WTC11 (cell line): ENCODE data around the gene CHD6. TPM values are rescaled to one million over a fixed set of nuclear protein-coding genes. Genes with fewer than 3 reads are reported as not detected.

Source experiments
- ATAC-seq: fragments of 200-7000 bp; cut with Tn5 transposase; 2 replicates; pipeline ENCODE4 v1.10.0; 2021; ENCODE audit warnings: mild to moderate bottlenecking, moderate library complexity
- CTCF ChIA-PET: fragments of 300-600 bp; sonication (Branson Sonifier 250); formaldehyde crosslinking; loops from one replicate; lab custom pipeline; 2021; ENCODE audit warnings: antibody characterized with exemption; lab: Charles Lee
- POLR2A ChIA-PET: fragments of 350-600 bp; sonication (Branson Sonifier 250); formaldehyde crosslinking; loops from one replicate; lab custom pipeline; 2021; ENCODE audit warnings: antibody characterized with exemption; lab: Charles Lee
- DNase-seq: peaks from one replicate; pipeline ENCODE4 v3.0.0; 2021; ENCODE audit warnings: low spot score
- H3K27ac Mint-ChIP-seq: 2 replicates; pipeline ENCODE4 v1.8.0; 2021; ENCODE audit warnings: mixed read lengths
- H3K27me3 Mint-ChIP-seq: 2 replicates; pipeline ENCODE4 v1.8.0; 2021; ENCODE audit warnings: low read depth, mild to moderate bottlenecking, moderate library complexity, mixed read lengths
- H3K36me3 Mint-ChIP-seq: 2 replicates; pipeline ENCODE4 v1.8.0; 2021; ENCODE audit warnings: mixed read lengths
- H3K4me1 Mint-ChIP-seq: 2 replicates; pipeline ENCODE4 v1.8.0; 2022; ENCODE audit warnings: mixed read lengths
- H3K4me3 Mint-ChIP-seq: 2 replicates; pipeline ENCODE4 v1.8.0; 2021; ENCODE audit warnings: mild to moderate bottlenecking, moderate library complexity, mixed read lengths
- H3K9me3 Mint-ChIP-seq: 2 replicates; pipeline ENCODE4 v1.8.0; 2021; ENCODE audit warnings: mixed read lengths
- ETV6 ChIP-seq: sonication (generic); formaldehyde crosslinking; IDR thresholded peaks from 2 replicates; pipeline ENCODE4 v1.8.1; 2022; ENCODE audit warnings: mild to moderate bottlenecking, missing genetic modification reagents
- FOXJ3 ChIP-seq: sonication (generic); formaldehyde crosslinking; IDR thresholded peaks from 2 replicates; pipeline ENCODE4 v1.9.0; 2021; ENCODE audit warnings: missing genetic modification reagents, mild to moderate bottlenecking, borderline replicate concordance
- FOXK1 ChIP-seq: sonication (generic); formaldehyde crosslinking; IDR thresholded peaks from 2 replicates; pipeline ENCODE4 v1.8.0; 2022; ENCODE audit warnings: mild to moderate bottlenecking, moderate library complexity, missing genetic modification reagents
- GTF2I ChIP-seq: fragments of 250-450 bp; sonication (Bioruptor Pico); conservative IDR thresholded peaks from 2 replicates; pipeline ENCODE4 v1.4.0; 2021; ENCODE audit warnings: mild to moderate bottlenecking
- IRF2 ChIP-seq: sonication (generic); formaldehyde crosslinking; IDR thresholded peaks from 2 replicates; pipeline ENCODE4 v1.8.0; 2022; ENCODE audit warnings: low read depth, missing genetic modification reagents, borderline replicate concordance
- JUN ChIP-seq: sonication (generic); formaldehyde crosslinking; IDR thresholded peaks from 2 replicates; pipeline ENCODE4 v1.8.0; 2023; ENCODE audit warnings: mild to moderate bottlenecking, missing genetic modification reagents
- KAT7 ChIP-seq: sonication (generic); formaldehyde crosslinking; IDR thresholded peaks from 2 replicates; pipeline ENCODE4 v1.8.1; 2023; ENCODE audit warnings: missing genetic modification reagents, mild to moderate bottlenecking, borderline replicate concordance
- MXD4 ChIP-seq: fragments of 250-450 bp; sonication (Bioruptor Pico); IDR thresholded peaks from 2 replicates; pipeline ENCODE4 v1.8.0; 2021; ENCODE audit warnings: mild to moderate bottlenecking, moderate library complexity, borderline replicate concordance
- NR2C2 ChIP-seq: sonication (generic); formaldehyde crosslinking; IDR thresholded peaks from 2 replicates; pipeline ENCODE4 v1.8.0; 2022; ENCODE audit warnings: mild to moderate bottlenecking, missing genetic modification reagents
- SMAD4 ChIP-seq: sonication (generic); formaldehyde crosslinking; IDR thresholded peaks from 2 replicates; pipeline ENCODE4 v1.8.0; 2022; ENCODE audit warnings: mild to moderate bottlenecking, missing genetic modification reagents
- TEAD4 ChIP-seq: sonication (generic); formaldehyde crosslinking; IDR thresholded peaks from 2 replicates; pipeline ENCODE4 v1.8.0; 2022; ENCODE audit warnings: mild to moderate bottlenecking, missing genetic modification reagents
- TP53 ChIP-seq: sonication (generic); formaldehyde crosslinking; IDR thresholded peaks from 2 replicates; pipeline ENCODE4 v1.8.1; 2023; ENCODE audit warnings: mild to moderate bottlenecking, missing genetic modification reagents
- ZNF219 ChIP-seq: sonication (generic); formaldehyde crosslinking; IDR thresholded peaks from 2 replicates; pipeline ENCODE4 v1.8.0; 2023; ENCODE audit warnings: missing genetic modification reagents, mild to moderate bottlenecking, borderline replicate concordance
- total RNA-seq: library from RNA; stranded (reverse); gene quantifications from 3 replicates; pipeline ENCODE4 v1.2.3, GENCODE V29; 2021
- TF ChIP-seq, protein P1 (sequence below): sonication (generic); formaldehyde crosslinking; IDR thresholded peaks from 2 replicates; pipeline ENCODE4 v1.8.1; 2023; ENCODE audit warnings: mild to moderate bottlenecking, moderate library complexity, missing genetic modification reagents
- TF ChIP-seq, protein P2 (sequence below): sonication (generic); formaldehyde crosslinking; IDR thresholded peaks from 2 replicates; pipeline ENCODE4 v1.8.1; 2023; ENCODE audit warnings: mild to moderate bottlenecking, missing genetic modification reagents
- TF ChIP-seq, protein P3 (sequence below): sonication (generic); formaldehyde crosslinking; IDR thresholded peaks from 2 replicates; pipeline ENCODE4 v1.8.0; 2023; ENCODE audit warnings: mild to moderate bottlenecking, missing genetic modification reagents
- TF ChIP-seq, protein P4 (sequence below): sonication (generic); formaldehyde crosslinking; IDR thresholded peaks from 2 replicates; pipeline ENCODE4 v1.8.0; 2022; ENCODE audit warnings: mild to moderate bottlenecking, missing genetic modification reagents
- TF ChIP-seq, protein P5 (sequence below): sonication (generic); formaldehyde crosslinking; IDR thresholded peaks from 2 replicates; pipeline ENCODE4 v1.8.0; 2023; ENCODE audit warnings: missing genetic modification reagents
- TF ChIP-seq, protein P6 (sequence below): fragments of 250-450 bp; sonication (Bioruptor Pico); IDR thresholded peaks from 2 replicates; pipeline ENCODE4 v1.9.0; 2021; ENCODE audit warnings: mild to moderate bottlenecking, borderline replicate concordance
- TF ChIP-seq, protein P7 (sequence below): fragments of 250-450 bp; sonication (Bioruptor Pico); IDR thresholded peaks from 2 replicates; pipeline ENCODE4 v2.1.2; 2022; ENCODE audit warnings: mild to moderate bottlenecking, moderate library complexity

Gene CHD6
- total RNA-seq, 1 experiment from 2014 or later, result 52.1 TPM

DNA sequence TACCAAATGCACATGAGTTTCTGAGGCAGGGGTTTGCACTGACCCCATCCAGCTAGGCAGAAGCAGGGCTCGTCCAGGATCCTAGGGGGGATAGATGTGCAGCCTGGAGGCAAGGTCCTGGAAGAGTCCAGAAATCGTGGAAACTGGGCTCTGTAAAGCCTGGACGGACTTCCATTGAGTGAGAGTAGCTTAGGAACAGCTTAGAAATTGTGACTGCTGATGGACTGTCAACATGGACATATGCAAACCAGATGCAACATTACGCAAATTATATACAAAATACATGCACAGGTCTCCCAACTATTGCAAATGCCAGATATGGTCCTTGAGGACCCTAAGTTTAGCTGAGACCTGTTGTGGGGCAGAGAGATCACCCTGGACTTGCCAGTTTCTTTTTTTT lies 246.8 kb downstream of the CHD6 start:
- Mint-ChIP-seq H3K36me3 (peaks cover 10% of the 10 kb centered on the region), H3K4me3 (no peak overlapping the region), H3K27ac (no peak overlapping the region), H3K9me3 (peaks cover 23% of the 10 kb centered on the region), H3K27me3 (peaks cover 40% of the 10 kb centered on the region), H3K4me1 (peaks cover 10% of the 10 kb centered on the region)
- CTCF ChIA-PET, result no interaction called here
- POLR2A ChIA-PET, result interaction anchor here (0.7 kb wide), 1 partner anchor 683 kb away, joined by 4 read pairs; no protein-coding TSS in a partner anchor
- TF ChIP-seq, protein P1, sequence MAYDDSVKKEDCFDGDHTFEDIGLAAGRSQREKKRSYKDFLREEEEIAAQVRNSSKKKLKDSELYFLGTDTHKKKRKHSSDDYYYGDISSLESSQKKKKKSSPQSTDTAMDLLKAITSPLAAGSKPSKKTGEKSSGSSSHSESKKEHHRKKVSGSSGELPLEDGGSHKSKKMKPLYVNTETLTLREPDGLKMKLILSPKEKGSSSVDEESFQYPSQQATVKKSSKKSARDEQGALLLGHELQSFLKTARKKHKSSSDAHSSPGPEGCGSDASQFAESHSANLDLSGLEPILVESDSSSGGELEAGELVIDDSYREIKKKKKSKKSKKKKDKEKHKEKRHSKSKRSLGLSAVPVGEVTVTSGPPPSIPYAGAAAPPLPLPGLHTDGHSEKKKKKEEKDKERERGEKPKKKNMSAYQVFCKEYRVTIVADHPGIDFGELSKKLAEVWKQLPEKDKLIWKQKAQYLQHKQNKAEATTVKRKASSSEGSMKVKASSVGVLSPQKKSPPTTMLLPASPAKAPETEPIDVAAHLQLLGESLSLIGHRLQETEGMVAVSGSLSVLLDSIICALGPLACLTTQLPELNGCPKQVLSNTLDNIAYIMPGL (CRISPR knock-in tag), result no peak
- TF ChIP-seq, protein P2, sequence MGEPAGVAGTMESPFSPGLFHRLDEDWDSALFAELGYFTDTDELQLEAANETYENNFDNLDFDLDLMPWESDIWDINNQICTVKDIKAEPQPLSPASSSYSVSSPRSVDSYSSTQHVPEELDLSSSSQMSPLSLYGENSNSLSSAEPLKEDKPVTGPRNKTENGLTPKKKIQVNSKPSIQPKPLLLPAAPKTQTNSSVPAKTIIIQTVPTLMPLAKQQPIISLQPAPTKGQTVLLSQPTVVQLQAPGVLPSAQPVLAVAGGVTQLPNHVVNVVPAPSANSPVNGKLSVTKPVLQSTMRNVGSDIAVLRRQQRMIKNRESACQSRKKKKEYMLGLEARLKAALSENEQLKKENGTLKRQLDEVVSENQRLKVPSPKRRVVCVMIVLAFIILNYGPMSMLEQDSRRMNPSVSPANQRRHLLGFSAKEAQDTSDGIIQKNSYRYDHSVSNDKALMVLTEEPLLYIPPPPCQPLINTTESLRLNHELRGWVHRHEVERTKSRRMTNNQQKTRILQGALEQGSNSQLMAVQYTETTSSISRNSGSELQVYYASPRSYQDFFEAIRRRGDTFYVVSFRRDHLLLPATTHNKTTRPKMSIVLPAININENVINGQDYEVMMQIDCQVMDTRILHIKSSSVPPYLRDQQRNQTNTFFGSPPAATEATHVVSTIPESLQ (CRISPR knock-in tag), result no peak
- no peak for TF ChIP-seq JUN (CRISPR knock-in tag)
- TF ChIP-seq TEAD4 (CRISPR knock-in tag), result no peak
- TF ChIP-seq, protein P3, sequence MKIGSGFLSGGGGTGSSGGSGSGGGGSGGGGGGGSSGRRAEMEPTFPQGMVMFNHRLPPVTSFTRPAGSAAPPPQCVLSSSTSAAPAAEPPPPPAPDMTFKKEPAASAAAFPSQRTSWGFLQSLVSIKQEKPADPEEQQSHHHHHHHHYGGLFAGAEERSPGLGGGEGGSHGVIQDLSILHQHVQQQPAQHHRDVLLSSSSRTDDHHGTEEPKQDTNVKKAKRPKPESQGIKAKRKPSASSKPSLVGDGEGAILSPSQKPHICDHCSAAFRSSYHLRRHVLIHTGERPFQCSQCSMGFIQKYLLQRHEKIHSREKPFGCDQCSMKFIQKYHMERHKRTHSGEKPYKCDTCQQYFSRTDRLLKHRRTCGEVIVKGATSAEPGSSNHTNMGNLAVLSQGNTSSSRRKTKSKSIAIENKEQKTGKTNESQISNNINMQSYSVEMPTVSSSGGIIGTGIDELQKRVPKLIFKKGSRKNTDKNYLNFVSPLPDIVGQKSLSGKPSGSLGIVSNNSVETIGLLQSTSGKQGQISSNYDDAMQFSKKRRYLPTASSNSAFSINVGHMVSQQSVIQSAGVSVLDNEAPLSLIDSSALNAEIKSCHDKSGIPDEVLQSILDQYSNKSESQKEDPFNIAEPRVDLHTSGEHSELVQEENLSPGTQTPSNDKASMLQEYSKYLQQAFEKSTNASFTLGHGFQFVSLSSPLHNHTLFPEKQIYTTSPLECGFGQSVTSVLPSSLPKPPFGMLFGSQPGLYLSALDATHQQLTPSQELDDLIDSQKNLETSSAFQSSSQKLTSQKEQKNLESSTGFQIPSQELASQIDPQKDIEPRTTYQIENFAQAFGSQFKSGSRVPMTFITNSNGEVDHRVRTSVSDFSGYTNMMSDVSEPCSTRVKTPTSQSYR (CRISPR knock-in tag), result no peak
- no peak for TF ChIP-seq FOXJ3 (CRISPR knock-in tag)
- no peak for TF ChIP-seq ETV6 (CRISPR knock-in tag)
- DNase-seq, result no peak
- ATAC-seq, result no peak

DNA sequence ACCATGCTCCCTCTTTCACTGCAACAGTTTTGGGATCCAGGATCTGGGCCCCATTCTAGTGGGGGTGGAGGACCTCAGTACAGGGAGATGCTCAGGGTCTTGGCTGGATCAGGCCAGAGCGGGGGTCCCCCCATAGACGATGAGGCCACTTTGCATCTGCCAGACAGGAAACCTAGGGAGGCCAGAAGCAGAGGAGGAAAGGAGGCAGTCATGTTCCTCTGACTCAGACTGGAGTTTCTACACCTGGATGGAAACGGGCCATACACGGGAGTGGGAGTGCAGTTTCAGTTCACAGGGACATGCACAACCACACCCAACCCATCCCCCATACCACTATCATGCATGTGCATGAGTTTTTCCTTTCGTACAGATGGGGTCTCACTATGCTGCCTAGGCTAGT lies 248.0 kb downstream of the CHD6 start:
- ATAC-seq, result no peak
- H3K36me3 Mint-ChIP-seq, result peaks cover 10% of the 10 kb centered on the region
- CTCF ChIA-PET, result no interaction called here
- TF ChIP-seq TP53 (no peak), KAT7 (CRISPR knock-in tag) (no peak), MXD4 (no peak)
- TF ChIP-seq, protein P4, sequence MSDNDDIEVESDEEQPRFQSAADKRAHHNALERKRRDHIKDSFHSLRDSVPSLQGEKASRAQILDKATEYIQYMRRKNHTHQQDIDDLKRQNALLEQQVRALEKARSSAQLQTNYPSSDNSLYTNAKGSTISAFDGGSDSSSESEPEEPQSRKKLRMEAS (CRISPR knock-in tag), result no peak
- TF ChIP-seq, protein P5, sequence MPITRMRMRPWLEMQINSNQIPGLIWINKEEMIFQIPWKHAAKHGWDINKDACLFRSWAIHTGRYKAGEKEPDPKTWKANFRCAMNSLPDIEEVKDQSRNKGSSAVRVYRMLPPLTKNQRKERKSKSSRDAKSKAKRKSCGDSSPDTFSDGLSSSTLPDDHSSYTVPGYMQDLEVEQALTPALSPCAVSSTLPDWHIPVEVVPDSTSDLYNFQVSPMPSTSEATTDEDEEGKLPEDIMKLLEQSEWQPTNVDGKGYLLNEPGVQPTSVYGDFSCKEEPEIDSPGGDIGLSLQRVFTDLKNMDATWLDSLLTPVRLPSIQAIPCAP (CRISPR knock-in tag), result no peak
- TF ChIP-seq, all 79 proteins: peak for 0
- Mint-ChIP-seq H3K9me3 (peaks cover 23% of the 10 kb centered on the region), H3K4me3 (no peak overlapping the region), H3K4me1 (peaks cover 12% of the 10 kb centered on the region), H3K27ac (no peak overlapping the region), H3K27me3 (peaks cover 49% of the 10 kb centered on the region)
- POLR2A ChIA-PET, result no interaction called here
- DNase-seq, result no peak

DNA sequence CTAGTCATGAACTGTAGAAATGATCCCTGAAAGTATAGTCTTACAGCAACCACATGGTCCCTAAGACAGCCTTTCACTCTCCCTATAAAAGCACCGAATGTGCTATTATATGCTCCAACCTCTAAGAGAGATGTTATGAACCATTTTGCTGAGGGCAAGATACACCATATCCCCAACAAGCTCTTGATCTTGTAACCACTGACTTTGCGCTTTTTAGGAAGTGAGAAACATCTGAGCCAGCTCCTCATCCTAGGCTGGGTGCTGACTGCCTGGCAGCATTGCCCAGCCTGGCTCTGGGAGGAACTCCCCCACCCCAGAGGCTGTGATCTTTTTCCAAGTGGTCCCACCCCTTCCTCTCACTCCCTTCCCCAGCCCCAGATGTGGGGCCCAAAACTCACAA lies 248.5 kb downstream of the CHD6 start:
- H3K27me3 Mint-ChIP-seq, result peaks cover 54% of the 10 kb centered on the region
- DNase-seq, result no peak
- POLR2A ChIA-PET, result no interaction called here
- H3K4me3 Mint-ChIP-seq, result no peak overlapping the region
- peaks cover 23% of the 10 kb centered on the region for H3K9me3 Mint-ChIP-seq
- CTCF ChIA-PET, result interaction anchor here (1.2 kb wide), 1 partner anchor 197 kb away, joined by 4 read pairs; no protein-coding TSS in a partner anchor
- H3K4me1 Mint-ChIP-seq, result peaks cover 12% of the 10 kb centered on the region
- no peak for ATAC-seq
- peaks cover 10% of the 10 kb centered on the region for H3K36me3 Mint-ChIP-seq
- H3K27ac Mint-ChIP-seq, result no peak overlapping the region
- TF ChIP-seq IRF2, result no peak
- no peak for TF ChIP-seq GTF2I (CRISPR knock-in tag)
- TF ChIP-seq, protein P6, sequence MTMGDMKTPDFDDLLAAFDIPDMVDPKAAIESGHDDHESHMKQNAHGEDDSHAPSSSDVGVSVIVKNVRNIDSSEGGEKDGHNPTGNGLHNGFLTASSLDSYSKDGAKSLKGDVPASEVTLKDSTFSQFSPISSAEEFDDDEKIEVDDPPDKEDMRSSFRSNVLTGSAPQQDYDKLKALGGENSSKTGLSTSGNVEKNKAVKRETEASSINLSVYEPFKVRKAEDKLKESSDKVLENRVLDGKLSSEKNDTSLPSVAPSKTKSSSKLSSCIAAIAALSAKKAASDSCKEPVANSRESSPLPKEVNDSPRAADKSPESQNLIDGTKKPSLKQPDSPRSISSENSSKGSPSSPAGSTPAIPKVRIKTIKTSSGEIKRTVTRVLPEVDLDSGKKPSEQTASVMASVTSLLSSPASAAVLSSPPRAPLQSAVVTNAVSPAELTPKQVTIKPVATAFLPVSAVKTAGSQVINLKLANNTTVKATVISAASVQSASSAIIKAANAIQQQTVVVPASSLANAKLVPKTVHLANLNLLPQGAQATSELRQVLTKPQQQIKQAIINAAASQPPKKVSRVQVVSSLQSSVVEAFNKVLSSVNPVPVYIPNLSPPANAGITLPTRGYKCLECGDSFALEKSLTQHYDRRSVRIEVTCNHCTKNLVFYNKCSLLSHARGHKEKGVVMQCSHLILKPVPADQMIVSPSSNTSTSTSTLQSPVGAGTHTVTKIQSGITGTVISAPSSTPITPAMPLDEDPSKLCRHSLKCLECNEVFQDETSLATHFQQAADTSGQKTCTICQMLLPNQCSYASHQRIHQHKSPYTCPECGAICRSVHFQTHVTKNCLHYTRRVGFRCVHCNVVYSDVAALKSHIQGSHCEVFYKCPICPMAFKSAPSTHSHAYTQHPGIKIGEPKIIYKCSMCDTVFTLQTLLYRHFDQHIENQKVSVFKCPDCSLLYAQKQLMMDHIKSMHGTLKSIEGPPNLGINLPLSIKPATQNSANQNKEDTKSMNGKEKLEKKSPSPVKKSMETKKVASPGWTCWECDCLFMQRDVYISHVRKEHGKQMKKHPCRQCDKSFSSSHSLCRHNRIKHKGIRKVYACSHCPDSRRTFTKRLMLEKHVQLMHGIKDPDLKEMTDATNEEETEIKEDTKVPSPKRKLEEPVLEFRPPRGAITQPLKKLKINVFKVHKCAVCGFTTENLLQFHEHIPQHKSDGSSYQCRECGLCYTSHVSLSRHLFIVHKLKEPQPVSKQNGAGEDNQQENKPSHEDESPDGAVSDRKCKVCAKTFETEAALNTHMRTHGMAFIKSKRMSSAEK, result no peak
- no peak for TF ChIP-seq ZNF219 (CRISPR knock-in tag)
- TF ChIP-seq NR2C2 (CRISPR knock-in tag), result no peak
- TF ChIP-seq, protein P7, sequence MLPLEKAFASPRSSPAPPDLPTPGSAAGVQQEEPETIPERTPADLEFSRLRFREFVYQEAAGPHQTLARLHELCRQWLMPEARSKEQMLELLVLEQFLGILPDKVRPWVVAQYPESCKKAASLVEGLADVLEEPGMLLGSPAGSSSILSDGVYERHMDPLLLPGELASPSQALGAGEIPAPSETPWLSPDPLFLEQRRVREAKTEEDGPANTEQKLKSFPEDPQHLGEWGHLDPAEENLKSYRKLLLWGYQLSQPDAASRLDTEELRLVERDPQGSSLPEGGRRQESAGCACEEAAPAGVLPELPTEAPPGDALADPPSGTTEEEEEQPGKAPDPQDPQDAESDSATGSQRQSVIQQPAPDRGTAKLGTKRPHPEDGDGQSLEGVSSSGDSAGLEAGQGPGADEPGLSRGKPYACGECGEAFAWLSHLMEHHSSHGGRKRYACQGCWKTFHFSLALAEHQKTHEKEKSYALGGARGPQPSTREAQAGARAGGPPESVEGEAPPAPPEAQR (CRISPR knock-in tag), result no peak
- no peak for TF ChIP-seq TEAD4 (CRISPR knock-in tag)
- no peak for TF ChIP-seq SMAD4 (CRISPR knock-in tag)
- TF ChIP-seq FOXK1 (CRISPR knock-in tag), result no peak
